ENCODE results near the gene SLC25A29.
A peak's percentile ranks its signal among the peaks of the same experiment; 100 is the strongest.
"Not testable (repeated sequence)": the region's sequence is repeated elsewhere in the genome, so short reads cannot be mapped to it uniquely, and the experiment has no call there.

SLC25A29 gene

GRCh38 chr14:100309028-100309737 is 2.9 kb upstream of the SLC25A29 start:
- DNase-seq (ENCODE audit: low spot score): no peak
- in situ Hi-C loops (cut with MboI; ENCODE audit: low pct_unique_long_range_greater_than_20kb, low sequenced_read_pairs, unreplicated experiment): no loop called here

GRCh38 chr14:100308427-100308792 is 2.2 kb upstream of the SLC25A29 start:
- DNase-seq (ENCODE audit: low spot score); in situ Hi-C loops (cut with MboI; ENCODE audit: low pct_unique_long_range_greater_than_20kb, low sequenced_read_pairs, unreplicated experiment): not testable (repeated sequence)

More at GRCh38 chr14:100309028-100309737, 2.9 kb upstream of the SLC25A29 start:
- no peak for TF ChIP-seq CTCF (IDR thresholded peaks at IDR 0.05; ENCODE audit: extremely low read depth, insufficient read depth, missing control alignments)

- DNase-seq (ENCODE audit: low spot score): no peak
- in situ Hi-C loops (cut with MboI; ENCODE audit: low pct_unique_long_range_greater_than_20kb, low sequenced_read_pairs, unreplicated experiment): no loop called here
- no peak for TF ChIP-seq CTCF (IDR thresholded peaks at IDR 0.05; ENCODE audit: extremely low read depth, insufficient read depth, missing control alignments)
Measured at GRCh38 chr14:100307766-100308426, 1.7 kb upstream of the SLC25A29 start.

GRCh38 chr14:100306998-100307765 is 938 bp upstream of the SLC25A29 start:
- DNase-seq (ENCODE audit: low spot score): no peak
- in situ Hi-C loops (cut with MboI; ENCODE audit: low pct_unique_long_range_greater_than_20kb, low sequenced_read_pairs, unreplicated experiment): no loop called here
- no peak for TF ChIP-seq CTCF (IDR thresholded peaks at IDR 0.05; ENCODE audit: extremely low read depth, insufficient read depth, missing control alignments)

GRCh38 chr14:100305324-100306100 is 732 bp downstream of the SLC25A29 start:
- TF ChIP-seq CTCF (IDR thresholded peaks at IDR 0.05; ENCODE audit: extremely low read depth, insufficient read depth, missing control alignments): no peak
- peak; percentile 60 for DNase-seq (ENCODE audit: low spot score)
- in situ Hi-C loops (cut with MboI; ENCODE audit: low pct_unique_long_range_greater_than_20kb, low sequenced_read_pairs, unreplicated experiment): no loop called here

GRCh38 chr14:100304825-100305323 is 1.4 kb downstream of the SLC25A29 start:
- no peak for DNase-seq (ENCODE audit: low spot score)
- in situ Hi-C loops (cut with MboI; ENCODE audit: low pct_unique_long_range_greater_than_20kb, low sequenced_read_pairs, unreplicated experiment): no loop called here

More at GRCh38 chr14:100304825-100305323, 1.4 kb downstream of the SLC25A29 start:
- no peak for TF ChIP-seq CTCF (IDR thresholded peaks at IDR 0.05; ENCODE audit: extremely low read depth, insufficient read depth, missing control alignments)

Data from GM13977 (cell line).